Measurements from ENCODE around the gene DEK.

The DEK gene

DNA sequence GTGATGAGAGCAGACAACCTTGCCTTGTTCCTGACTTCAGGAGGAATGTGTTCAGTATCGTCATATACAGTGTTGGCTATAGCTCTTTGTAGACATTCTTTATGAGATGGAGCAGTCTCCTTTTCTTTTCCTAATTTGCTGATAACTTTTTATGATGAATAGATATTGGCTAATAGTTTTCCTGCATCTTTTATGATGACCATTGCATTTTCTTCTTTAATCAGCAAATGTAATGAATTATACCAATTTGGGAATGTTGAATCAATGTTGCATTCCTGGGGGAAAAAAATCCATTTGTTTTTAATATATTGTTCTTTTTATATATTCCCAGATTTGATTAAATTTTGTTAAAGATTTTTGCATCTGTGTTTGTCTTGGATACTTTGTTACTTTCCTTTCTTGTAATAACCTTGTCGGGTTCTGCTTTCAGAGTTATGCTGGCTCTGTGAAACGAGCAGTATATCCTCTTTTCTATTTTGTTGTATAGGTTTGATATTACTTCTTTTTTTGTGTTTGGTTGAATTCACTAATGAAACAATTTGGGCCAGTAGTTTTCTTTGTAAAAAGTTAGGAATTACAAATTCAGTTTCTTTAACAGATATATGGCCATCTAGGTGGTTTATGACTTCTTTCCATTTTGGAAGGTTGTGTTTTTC lies 85.2 kb downstream of the DEK start:
- TF ChIP-seq TAF1 (IDR thresholded peaks at IDR 0.05; ENCODE audit: borderline replicate concordance, insufficient read depth, low read length), result no peak
- no peak for TF ChIP-seq REST (IDR thresholded peaks at IDR 0.05; ENCODE audit: insufficient read depth in 1 of 2, low read depth in 2 of 2, low read length in 2 of 2)
- no peak for TF ChIP-seq FOXP2 (optimal IDR thresholded peaks at IDR 0.05; ENCODE audit: borderline replicate concordance, extremely low read depth, extremely low read length, insufficient read depth)
- TF ChIP-seq SIN3A (IDR thresholded peaks at IDR 0.05; ENCODE audit: borderline replicate concordance, insufficient read depth, low read length), result no peak
- TF ChIP-seq POLR2AphosphoS5 (IDR thresholded peaks at IDR 0.05; ENCODE audit: low read depth, low read length), result no peak

- no peak for TF ChIP-seq REST (IDR thresholded peaks at IDR 0.05; ENCODE audit: insufficient read depth in 1 of 2, low read depth in 2 of 2, low read length in 2 of 2)
- TF ChIP-seq TAF1 (IDR thresholded peaks at IDR 0.05; ENCODE audit: borderline replicate concordance, insufficient read depth, low read length), result no peak
- no peak for TF ChIP-seq SIN3A (IDR thresholded peaks at IDR 0.05; ENCODE audit: borderline replicate concordance, insufficient read depth, low read length)
- no peak for TF ChIP-seq FOXP2 (optimal IDR thresholded peaks at IDR 0.05; ENCODE audit: borderline replicate concordance, extremely low read depth, extremely low read length, insufficient read depth)
- no peak for TF ChIP-seq POLR2AphosphoS5 (IDR thresholded peaks at IDR 0.05; ENCODE audit: low read depth, low read length)
These were observed 86.9 kb downstream of the DEK start for GRCh38 chr6:18177286-18177965.
